COLO829 (cell line): Measurements from ENCODE around the gene NHEJ1.

Experiments used
- DNase-seq: peaks from one replicate; pipeline ENCODE4 v3.0.0; 2012; ENCODE audit warnings: low spot score

Gene NHEJ1

GRCh38 chr2:219123356-219124135 is 37.1 kb downstream of the NHEJ1 start:
- no peak for DNase-seq

- DNase-seq = peak; percentile 67
These were observed 38.2 kb downstream of the NHEJ1 start for GRCh38 chr2:219122202-219122980.

- no peak for DNase-seq
These were observed 40.5 kb downstream of the NHEJ1 start for GRCh38 chr2:219120082-219120481.

GRCh38 chr2:219119422-219120043 is 41.1 kb downstream of the NHEJ1 start:
- DNase-seq = no peak

GRCh38 chr2:219118504-219118903 is 42.1 kb downstream of the NHEJ1 start:
- no peak for DNase-seq

- no peak for DNase-seq
These were observed 43.6 kb downstream of the NHEJ1 start for GRCh38 chr2:219116776-219117646.

GRCh38 chr2:219112651-219113338 is 47.8 kb downstream of the NHEJ1 start:
- DNase-seq = no peak

GRCh38 chr2:219112062-219112406 is 48.6 kb downstream of the NHEJ1 start:
- no peak for DNase-seq

- no peak for DNase-seq
These were observed 49.1 kb downstream of the NHEJ1 start for GRCh38 chr2:219111375-219112061.

GRCh38 chr2:219109471-219109870 is 51.1 kb downstream of the NHEJ1 start:
- DNase-seq = no peak

- DNase-seq = no peak
These were observed 52.9 kb downstream of the NHEJ1 start for GRCh38 chr2:219107758-219108157.

GRCh38 chr2:219106251-219106650 is 54.4 kb downstream of the NHEJ1 start:
- no peak for DNase-seq

- DNase-seq = no peak
These were observed 56.2 kb downstream of the NHEJ1 start for GRCh38 chr2:219104107-219105035.

GRCh38 chr2:219099329-219099728 is 61.3 kb downstream of the NHEJ1 start:
- DNase-seq = no peak

- no peak for DNase-seq
These were observed 65.1 kb downstream of the NHEJ1 start for GRCh38 chr2:219095406-219095935.

- DNase-seq = no peak
These were observed 66.4 kb downstream of the NHEJ1 start for GRCh38 chr2:219094171-219094570.

GRCh38 chr2:219090436-219091299 is 69.9 kb downstream of the NHEJ1 start:
- DNase-seq = no peak

- DNase-seq = no peak
These were observed 71.3 kb downstream of the NHEJ1 start for GRCh38 chr2:219089330-219089729.
